HG03571 (cell line): ENCODE measurements around the gene SH3GL3.

Experiments
- ATAC-seq: cut with Tn5 transposase; IDR thresholded peaks from one replicate; pipeline ENCODE4 v1.9.1; 2021; ENCODE audit not compliant: unreplicated experiment

Gene SH3GL3

DNA sequence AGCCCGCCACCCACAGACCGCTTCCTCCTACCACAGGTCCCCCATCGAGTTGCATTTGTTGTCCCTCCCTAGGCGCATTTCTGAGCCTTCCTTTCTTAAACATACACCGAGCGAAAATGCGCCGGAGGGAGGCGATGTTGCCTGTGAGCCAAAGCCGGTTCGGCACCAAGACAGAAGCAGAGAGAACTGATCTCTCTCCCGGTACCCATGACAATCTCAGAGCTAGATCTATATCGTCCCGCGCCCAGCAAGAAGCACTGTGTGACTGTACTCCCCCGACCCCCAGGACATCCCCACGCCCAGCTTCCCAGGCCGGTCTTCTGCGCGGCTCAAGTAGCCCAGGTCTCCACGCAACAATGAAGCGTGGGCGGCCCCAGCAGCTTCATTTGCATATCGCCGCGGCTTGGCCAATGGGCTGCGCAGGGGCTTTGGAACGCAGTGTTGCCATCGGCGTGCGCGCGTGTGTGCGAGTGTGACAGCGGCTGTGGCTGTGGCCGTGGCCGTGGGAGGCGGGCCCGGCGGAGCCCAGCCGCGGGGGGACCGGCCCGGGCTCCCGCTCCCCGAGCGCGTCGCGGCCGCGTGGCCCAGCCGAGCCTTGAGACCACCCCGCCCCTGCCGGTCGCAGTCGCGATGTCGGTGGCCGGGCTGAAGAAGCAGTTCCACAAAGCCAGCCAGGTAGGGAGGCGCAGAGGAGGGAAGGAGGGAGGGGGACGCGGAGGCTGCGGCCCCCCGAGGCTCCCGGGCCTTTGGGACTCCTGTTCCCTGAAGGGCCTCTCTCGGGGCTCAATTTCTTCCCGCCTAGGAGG, at the start of gene SH3GL3:
TSS of gene SH3GL3 (plus strand) at position 438 of the 806 bp plus-strand sequence. CDS start at position 631, 193 bp downstream.
- no peak for ATAC-seq

DNA sequence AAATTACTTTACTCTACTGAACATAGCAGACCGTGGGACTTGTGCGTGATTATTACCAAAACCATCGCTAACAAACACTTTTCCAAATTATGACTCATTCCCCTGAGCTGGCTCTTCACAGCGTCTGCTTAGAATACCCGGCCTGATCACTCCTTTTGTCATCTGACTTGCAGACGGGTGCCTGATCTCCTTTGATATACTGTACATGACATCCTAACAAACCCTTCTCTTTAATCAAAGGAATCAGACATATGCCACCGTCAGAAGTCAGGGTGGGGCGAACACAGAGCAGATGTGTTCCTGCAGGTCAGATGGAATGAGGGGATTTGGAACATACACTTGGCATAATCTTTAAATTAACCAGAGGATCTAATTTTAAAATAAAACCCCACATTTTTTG, 48.5 kb upstream of the SH3GL3 start:
- no peak for ATAC-seq

DNA sequence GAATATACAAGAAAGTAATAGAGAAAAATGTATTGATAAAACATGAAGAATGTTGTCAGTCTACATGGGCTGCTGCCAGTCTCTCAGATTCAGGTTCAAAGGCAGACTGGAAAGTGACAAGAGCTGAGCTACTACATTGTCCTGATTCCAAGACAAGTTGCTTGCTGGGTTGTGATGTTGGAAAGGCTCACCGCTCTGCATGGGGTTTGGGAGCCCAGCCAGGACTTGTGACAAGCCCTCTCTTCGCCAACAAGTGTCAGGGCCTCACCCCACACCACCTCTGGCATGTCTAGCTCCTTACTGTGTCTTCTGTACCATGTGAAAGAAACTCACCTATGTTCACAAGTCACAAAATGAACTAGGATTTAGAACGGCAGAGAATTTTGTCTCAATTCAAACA, 43.0 kb upstream of the SH3GL3 start:
- no peak for ATAC-seq

GRCh38 chr15:83410532-83410931, 36.6 kb upstream of the SH3GL3 start:
- ATAC-seq: no peak

- peak; percentile 62 for ATAC-seq
Observed at GRCh38 chr15:83413054-83413719, 34.0 kb upstream of the SH3GL3 start.

DNA sequence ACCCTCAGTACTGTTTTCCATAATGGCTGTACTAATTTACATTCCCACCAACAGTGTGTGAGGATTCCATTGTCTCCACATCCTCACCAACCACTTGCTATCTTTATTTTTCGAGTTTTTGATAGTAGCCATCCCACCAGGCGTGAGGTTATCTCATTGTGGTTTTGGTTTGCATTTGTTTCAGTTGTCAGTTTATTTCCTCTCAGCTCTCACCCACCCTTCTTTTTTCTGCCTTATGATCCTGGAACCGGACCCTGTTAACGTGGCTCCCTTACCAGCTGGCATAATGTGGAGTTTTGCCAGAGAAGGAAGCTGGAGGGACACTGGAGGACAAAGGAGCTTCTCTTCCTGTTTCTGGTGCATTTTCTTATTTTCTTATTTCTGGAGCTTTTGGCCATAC, 25.1 kb upstream of the SH3GL3 start:
- no peak for ATAC-seq

- no peak for ATAC-seq
Observed at GRCh38 chr15:83422541-83422940, 24.6 kb upstream of the SH3GL3 start.

DNA sequence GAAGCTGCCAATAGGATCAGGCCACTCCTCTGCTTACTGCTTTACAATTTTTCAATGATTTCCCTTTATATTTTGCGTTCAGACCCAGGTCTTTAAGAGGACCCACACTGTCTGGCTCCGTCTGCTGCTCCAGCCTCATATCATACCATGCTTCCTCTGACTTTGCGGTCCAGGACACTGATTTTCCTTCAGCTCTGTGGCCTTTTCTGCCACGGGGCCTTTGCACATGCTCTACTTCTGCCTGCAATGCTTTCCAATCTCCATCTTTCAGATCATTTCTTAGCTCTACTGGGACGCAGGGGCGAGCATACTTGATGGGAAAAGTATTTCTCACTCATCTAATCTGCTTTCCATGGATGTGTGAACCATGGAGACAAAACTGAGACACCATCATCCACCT, 23.0 kb upstream of the SH3GL3 start:
- no peak for ATAC-seq

- ATAC-seq: no peak
Observed at GRCh38 chr15:83430441-83430840, 16.7 kb upstream of the SH3GL3 start.

GRCh38 chr15:83431521-83431920, 15.6 kb upstream of the SH3GL3 start:
- no peak for ATAC-seq

GRCh38 chr15:83435202-83435601, 11.9 kb upstream of the SH3GL3 start:
- ATAC-seq: no peak

DNA sequence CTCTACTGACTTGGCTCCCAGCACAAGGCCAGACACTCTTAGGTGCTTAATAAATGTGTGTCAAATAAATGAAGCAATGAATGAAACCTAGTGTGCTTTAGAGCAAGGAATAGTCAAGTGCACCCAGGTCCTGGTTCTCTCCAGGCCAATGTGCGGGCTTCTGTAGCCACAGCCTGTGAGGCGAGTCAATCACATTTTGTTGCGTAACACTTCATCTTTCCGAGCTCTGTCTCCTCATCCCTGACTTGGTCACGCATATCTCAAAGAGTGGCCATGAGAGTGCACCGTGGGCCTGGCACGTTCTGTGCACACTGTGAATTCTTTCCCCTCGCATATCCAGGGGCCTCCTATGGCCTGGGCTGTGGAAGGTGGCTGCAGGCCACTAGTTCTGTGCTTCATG, 11.4 kb upstream of the SH3GL3 start:
- no peak for ATAC-seq

DNA sequence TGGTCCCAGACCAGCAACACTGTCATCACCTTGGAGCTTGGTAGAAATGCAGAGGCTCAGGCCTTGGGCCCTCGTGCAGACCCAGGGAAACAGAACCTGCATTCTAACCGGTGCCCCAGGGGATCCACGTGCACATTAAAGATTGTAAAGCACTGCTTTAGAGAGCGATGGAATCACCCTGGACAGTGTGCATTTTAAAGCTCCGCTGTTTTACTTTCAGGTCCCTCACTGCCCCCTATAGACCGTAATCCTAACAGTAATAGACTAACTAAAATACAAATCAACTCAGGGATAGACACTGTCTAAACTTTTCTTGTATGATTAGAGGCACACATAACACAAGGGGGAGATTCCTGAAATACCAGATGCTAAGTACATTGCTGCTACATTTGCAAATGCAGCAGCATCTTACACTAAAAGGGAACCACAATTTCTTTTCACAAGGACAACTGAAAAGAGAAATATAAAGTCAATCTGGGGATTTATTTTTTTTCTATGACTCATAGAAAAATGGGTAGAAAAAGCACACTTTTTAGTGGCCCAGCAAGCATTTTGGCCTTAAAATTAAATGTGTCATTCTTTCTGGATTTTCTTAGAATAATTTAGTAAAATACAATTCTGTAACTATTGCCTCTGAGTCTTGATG, 10.5 kb upstream of the SH3GL3 start:
- no peak for ATAC-seq

DNA sequence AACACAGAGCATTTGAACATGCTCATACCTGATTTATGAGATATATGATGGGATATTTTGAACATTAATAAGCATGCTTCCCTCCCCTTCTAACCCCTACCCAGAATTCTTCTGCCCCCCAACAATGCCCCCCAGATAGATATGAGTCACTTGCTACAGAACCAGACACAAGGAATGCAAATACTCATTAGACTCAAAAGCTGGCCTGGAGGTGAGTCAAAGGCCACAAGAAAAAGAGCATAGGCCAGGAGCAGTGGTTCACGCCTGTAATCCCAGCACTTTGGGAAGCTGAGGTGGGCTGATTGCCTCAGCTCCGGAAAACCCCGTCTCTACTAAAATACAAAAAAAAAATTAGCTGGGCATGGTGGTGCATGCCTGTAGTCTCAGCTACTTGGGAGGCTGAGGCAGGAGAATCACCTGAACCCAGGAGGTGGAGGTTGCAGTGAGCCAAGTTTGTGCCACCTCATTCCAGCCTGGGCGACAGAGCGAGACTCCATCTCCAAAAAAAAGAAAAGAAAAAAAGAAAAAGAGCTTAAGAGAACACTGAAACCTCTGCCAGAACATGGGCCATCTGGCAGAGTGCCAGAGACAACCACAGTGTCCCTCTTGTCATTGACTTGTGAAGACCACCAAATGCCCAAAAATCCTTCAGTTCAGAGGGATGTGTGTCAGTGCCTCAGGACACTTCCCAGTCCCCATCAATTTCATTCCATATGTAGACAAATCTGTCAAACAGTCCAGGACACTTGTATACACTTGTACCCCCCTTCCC, 3.9 kb upstream of the SH3GL3 start:
- no peak for ATAC-seq

- no peak for ATAC-seq
Observed at GRCh38 chr15:83444936-83445335, 2.2 kb upstream of the SH3GL3 start.

DNA sequence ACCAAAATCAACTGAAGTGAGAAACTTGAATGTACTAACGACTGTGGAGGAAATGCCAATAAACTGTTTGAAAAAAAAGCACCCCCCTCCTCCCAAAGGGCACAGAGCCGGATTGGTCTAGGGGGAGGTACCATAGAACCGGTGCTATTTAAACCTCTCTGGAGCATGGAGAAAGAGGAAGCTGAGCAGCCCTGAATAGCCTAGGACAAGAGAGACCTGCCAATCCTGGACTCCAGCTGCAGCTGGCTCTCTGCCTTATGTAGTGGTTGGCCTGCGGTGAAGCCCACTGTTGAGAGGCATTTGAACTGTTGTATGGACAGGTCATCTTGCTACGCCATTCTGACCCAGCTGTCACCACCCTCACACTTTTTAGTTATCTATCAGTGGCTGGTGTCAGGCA, 1.5 kb upstream of the SH3GL3 start:
- no peak for ATAC-seq

DNA sequence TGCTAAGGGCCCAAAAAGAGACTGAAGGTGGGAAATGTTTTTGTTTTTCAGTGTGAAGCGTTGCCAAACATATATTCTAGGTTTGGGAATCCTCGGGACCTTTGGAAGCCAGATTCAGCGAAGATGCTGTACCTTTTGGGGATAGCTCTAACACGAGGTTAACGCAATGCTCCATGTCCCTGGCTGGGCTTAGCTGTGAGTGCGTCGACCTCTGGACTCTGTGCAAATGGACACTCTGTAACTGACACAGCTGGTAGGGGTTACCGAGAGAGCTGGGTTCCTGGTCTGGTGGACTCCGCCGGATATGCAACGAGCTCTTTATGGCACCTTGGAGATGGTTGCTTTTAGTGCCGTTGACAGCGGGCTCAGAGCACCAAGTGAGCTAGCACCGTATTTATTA, 724 bp upstream of the SH3GL3 start:
- no peak for ATAC-seq

- no peak for ATAC-seq
Observed at GRCh38 chr15:83449250-83449671, 2.1 kb downstream of the SH3GL3 start.

DNA sequence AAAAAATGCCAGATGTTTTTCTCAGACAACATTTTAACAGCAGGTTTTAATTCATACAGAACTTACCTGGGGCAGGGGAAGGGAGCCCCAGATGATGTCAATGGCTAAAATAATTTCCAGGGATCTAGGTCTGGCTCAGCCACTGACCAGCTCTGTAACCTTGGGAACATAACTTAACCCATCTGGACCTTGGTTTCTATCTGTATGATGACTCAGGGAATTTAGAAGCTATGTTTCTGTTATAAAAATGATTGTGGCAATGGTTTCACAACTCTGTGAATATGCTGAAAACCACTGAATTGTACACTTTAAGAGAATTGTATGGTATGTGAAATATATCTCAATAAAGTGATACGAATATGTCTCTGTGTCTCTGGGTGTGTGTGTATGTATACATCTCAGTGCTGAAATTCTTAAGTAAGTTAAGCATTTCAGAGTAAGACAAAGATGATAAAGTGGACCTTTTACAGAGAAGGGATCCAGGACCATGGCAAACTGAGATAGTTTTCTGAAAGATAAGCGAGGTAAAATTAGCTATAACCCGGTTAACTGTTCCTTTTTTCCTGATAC, 2.9 kb downstream of the SH3GL3 start:
- ATAC-seq: no peak

- ATAC-seq: no peak
Observed at GRCh38 chr15:83457149-83457548, 10.0 kb downstream of the SH3GL3 start.

- ATAC-seq: no peak
Observed at GRCh38 chr15:83458381-83458780, 11.2 kb downstream of the SH3GL3 start.
